ENCODE data around the gene ZC3H7B. TPM values are rescaled to one million over a fixed set of nuclear protein-coding genes. Genes with fewer than 3 reads are reported as not detected.

The ZC3H7B gene
- total and polyA plus RNA-seq, 4 donors, result 31.5 to 55.8 (median 34.3) TPM

GRCh38 chr22:41381329-41382097 is 80.2 kb downstream of the ZC3H7B start, which contains the start of gene TEF:
Gene TEF (plus strand): TSS chr22:41381942. CDS start chr22:41382045, 103 bp downstream.
- Histone ChIP-seq H3K36me3 (ENCODE audit: control insufficient read depth in 4 of 4, insufficient read depth in 4 of 4, low read length in 4 of 4) (peaks cover 0 to 3% (median 0%) of the 10 kb centered on the region in 4 donors), H3K4me1 (ENCODE audit: control insufficient read depth in 5 of 5, insufficient read depth in 5 of 5, low read length in 5 of 5) (peaks cover 0 to 20% (median 3%) of the 10 kb centered on the region in 5 donors), H3K4me3 (peak within 1 kb of the TSS; percentile 72), H3K9me3 (ENCODE audit: control insufficient read depth in 4 of 4, insufficient read depth in 3 of 4, low read length in 3 of 4) (no peaks in the 10 kb centered on the region), H3K27ac (ENCODE audit: low read depth in 1 of 2, low read length in 1 of 2) (peak within 1 kb of the TSS; percentile 96), H3K9ac (ENCODE audit: insufficient read depth in 1 of 2, low read length in 2 of 2) (peak within 1 kb of the TSS; percentile 31 to 89), H3K27me3 (ENCODE audit: control insufficient read depth in 3 of 3, insufficient read depth in 3 of 3, low read length in 2 of 3) (no peaks in the 10 kb centered on the region)
- DNase-seq (peak; percentile 99 to 100 (median 99)), ATAC-seq (ENCODE audit: insufficient read depth, low FRiP score) (peak; percentile 91)
- WGBS, 2 donors, result 1% methylated on average over 72 to 84 of the region's 84 CpGs
- TF ChIP-seq, protein P1, sequence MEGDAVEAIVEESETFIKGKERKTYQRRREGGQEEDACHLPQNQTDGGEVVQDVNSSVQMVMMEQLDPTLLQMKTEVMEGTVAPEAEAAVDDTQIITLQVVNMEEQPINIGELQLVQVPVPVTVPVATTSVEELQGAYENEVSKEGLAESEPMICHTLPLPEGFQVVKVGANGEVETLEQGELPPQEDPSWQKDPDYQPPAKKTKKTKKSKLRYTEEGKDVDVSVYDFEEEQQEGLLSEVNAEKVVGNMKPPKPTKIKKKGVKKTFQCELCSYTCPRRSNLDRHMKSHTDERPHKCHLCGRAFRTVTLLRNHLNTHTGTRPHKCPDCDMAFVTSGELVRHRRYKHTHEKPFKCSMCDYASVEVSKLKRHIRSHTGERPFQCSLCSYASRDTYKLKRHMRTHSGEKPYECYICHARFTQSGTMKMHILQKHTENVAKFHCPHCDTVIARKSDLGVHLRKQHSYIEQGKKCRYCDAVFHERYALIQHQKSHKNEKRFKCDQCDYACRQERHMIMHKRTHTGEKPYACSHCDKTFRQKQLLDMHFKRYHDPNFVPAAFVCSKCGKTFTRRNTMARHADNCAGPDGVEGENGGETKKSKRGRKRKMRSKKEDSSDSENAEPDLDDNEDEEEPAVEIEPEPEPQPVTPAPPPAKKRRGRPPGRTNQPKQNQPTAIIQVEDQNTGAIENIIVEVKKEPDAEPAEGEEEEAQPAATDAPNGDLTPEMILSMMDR (IDR thresholded peaks at IDR 0.05; ENCODE audit: control extremely low read depth, extremely low read depth), result no peak

DNA sequence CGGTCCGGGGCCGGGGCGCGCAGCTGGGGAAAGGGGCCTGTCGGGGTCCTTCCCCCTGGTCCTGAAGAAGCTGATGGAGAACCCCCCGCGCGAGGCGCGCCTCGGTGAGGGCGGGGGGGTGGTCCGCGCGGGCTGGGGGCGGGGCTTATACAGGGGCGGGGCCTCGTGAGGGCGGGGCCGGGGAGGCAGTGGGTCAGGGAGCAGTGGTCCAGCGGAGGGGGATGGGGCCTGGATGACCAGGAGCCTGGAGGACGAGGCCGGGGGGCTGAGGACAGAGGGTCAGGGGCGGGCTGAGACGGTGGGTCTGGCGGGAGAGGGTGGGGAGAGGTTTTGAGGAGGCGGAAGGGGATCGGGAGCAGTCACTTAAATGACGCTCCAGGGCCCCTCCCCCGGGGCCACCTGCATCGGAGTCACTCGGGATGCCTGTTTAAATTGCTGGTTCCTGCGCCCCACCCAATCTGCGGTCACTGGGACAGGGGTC is 80.8 kb downstream of the ZC3H7B start:
- Histone ChIP-seq H3K4me3 (peak overlapping the region; percentile 72), H3K4me1 (ENCODE audit: control insufficient read depth in 5 of 5, insufficient read depth in 5 of 5, low read length in 5 of 5) (peaks cover 0 to 20% (median 3%) of the 10 kb centered on the region in 5 donors), H3K9ac (ENCODE audit: insufficient read depth in 1 of 2, low read length in 2 of 2) (peak overlapping the region; percentile 11 to 42), H3K27me3 (ENCODE audit: control insufficient read depth in 3 of 3, insufficient read depth in 3 of 3, low read length in 2 of 3) (no peaks in the 10 kb centered on the region), H3K36me3 (ENCODE audit: control insufficient read depth in 4 of 4, insufficient read depth in 4 of 4, low read length in 4 of 4) (peaks cover 0 to 3% (median 0%) of the 10 kb centered on the region in 4 donors), H3K9me3 (ENCODE audit: control insufficient read depth in 4 of 4, insufficient read depth in 3 of 4, low read length in 3 of 4) (no peaks in the 10 kb centered on the region), H3K27ac (ENCODE audit: low read depth in 1 of 2, low read length in 1 of 2) (peak overlapping the region; percentile 91 to 96)
- peak; percentile 60 for ATAC-seq (ENCODE audit: insufficient read depth, low FRiP score)
- DNase-seq, result no peak
- TF ChIP-seq, protein P1 (IDR thresholded peaks at IDR 0.05; ENCODE audit: control extremely low read depth, extremely low read depth), result no peak
- WGBS, 2 donors, result 0 to 1% methylated on average over 28 to 35 of the region's 35 CpGs

- ATAC-seq (ENCODE audit: insufficient read depth, low FRiP score) (no peak), DNase-seq (peak in 1 of 3 donors; percentile 24)
- H3K27ac ChIP-seq (ENCODE audit: low read depth in 1 of 2, low read length in 1 of 2), result peak overlapping the region; percentile 29 to 96
- TF ChIP-seq, protein P1 (IDR thresholded peaks at IDR 0.05; ENCODE audit: control extremely low read depth, extremely low read depth), result no peak
- H3K4me1 ChIP-seq (ENCODE audit: control insufficient read depth in 5 of 5, insufficient read depth in 5 of 5, low read length in 5 of 5), result peaks cover 0 to 20% (median 3%) of the 10 kb centered on the region in 5 donors
- H3K27me3 ChIP-seq (ENCODE audit: control insufficient read depth in 3 of 3, insufficient read depth in 3 of 3, low read length in 2 of 3), result no peaks in the 10 kb centered on the region
- WGBS, 2 donors, result 24 to 33% methylated on average over 19 of the region's 19 CpGs
- H3K4me3 ChIP-seq, result peak overlapping the region; percentile 52
- H3K9ac ChIP-seq (ENCODE audit: insufficient read depth in 1 of 2, low read length in 2 of 2), result peak overlapping the region; percentile 11 to 42
- H3K36me3 ChIP-seq (ENCODE audit: control insufficient read depth in 4 of 4, insufficient read depth in 4 of 4, low read length in 4 of 4), result peaks cover 0 to 5% (median 2%) of the 10 kb centered on the region in 4 donors
- H3K9me3 ChIP-seq (ENCODE audit: control insufficient read depth in 4 of 4, insufficient read depth in 3 of 4, low read length in 3 of 4), result no peaks in the 10 kb centered on the region
Measured at GRCh38 chr22:41382610-41383009, 81.3 kb downstream of the ZC3H7B start.

Data from lung (tissue), 12 donors.